ENCODE measurements around the gene CHDH.
A peak's percentile ranks its signal among the peaks of the same experiment; 100 is the strongest.

CHDH gene

GRCh38 chr3:53823956-53824657 lies 22.1 kb downstream of the CHDH start:
- DNase-seq (ENCODE audit: low spot score): no peak

GRCh38 chr3:53823026-53823955 lies 22.9 kb downstream of the CHDH start:
- peak; percentile 55 for DNase-seq (ENCODE audit: low spot score)

GRCh38 chr3:53822331-53822741 lies 23.9 kb downstream of the CHDH start:
- DNase-seq (ENCODE audit: low spot score): no peak

GRCh38 chr3:53821631-53822121 lies 24.5 kb downstream of the CHDH start:
- DNase-seq (ENCODE audit: low spot score): no peak

- no peak for DNase-seq (ENCODE audit: low spot score)
These were observed 25.3 kb downstream of the CHDH start for GRCh38 chr3:53820756-53821580.

- no peak for DNase-seq (ENCODE audit: low spot score)
These were observed 26.1 kb downstream of the CHDH start for GRCh38 chr3:53820084-53820483.

GRCh38 chr3:53819163-53819868 lies 26.9 kb downstream of the CHDH start:
- DNase-seq (ENCODE audit: low spot score): no peak

- DNase-seq (ENCODE audit: low spot score): no peak
These were observed 27.7 kb downstream of the CHDH start for GRCh38 chr3:53818221-53819162.

- no peak for DNase-seq (ENCODE audit: low spot score)
These were observed 28.4 kb downstream of the CHDH start for GRCh38 chr3:53817809-53818208.

GRCh38 chr3:53817211-53817610 lies 29.0 kb downstream of the CHDH start:
- no peak for DNase-seq (ENCODE audit: low spot score)

- no peak for DNase-seq (ENCODE audit: low spot score)
These were observed 29.8 kb downstream of the CHDH start for GRCh38 chr3:53816425-53816824.

- no peak for DNase-seq (ENCODE audit: low spot score)
These were observed 30.6 kb downstream of the CHDH start for GRCh38 chr3:53815651-53816050.

GRCh38 chr3:53815067-53815466 lies 31.2 kb downstream of the CHDH start:
- no peak for DNase-seq (ENCODE audit: low spot score)

GRCh38 chr3:53813876-53814275 lies 32.3 kb downstream of the CHDH start:
- no peak for DNase-seq (ENCODE audit: low spot score)

- no peak for DNase-seq (ENCODE audit: low spot score)
These were observed 33.0 kb downstream of the CHDH start for GRCh38 chr3:53813229-53813628.

- no peak for DNase-seq (ENCODE audit: low spot score)
These were observed 33.8 kb downstream of the CHDH start for GRCh38 chr3:53812434-53812833.

GRCh38 chr3:53811143-53811927 lies 34.9 kb downstream of the CHDH start:
- DNase-seq (ENCODE audit: low spot score): no peak

- DNase-seq (ENCODE audit: low spot score): no peak
These were observed 36.3 kb downstream of the CHDH start for GRCh38 chr3:53809764-53810400.

GRCh38 chr3:53809267-53809666 lies 37.0 kb downstream of the CHDH start:
- no peak for DNase-seq (ENCODE audit: low spot score)
